Loucy (cell line): ENCODE data around the gene RDH14.

ENCODE experiments used
- H2AFZ ChIP-seq: fragments of 200-600 bp; sonication (generic); 2 replicates; pipeline ENCODE4 v1.6.0; 2016; ENCODE audit warnings: antibody characterized with exemption, mild to moderate bottlenecking, low read length, moderate library complexity
- H3F3A ChIP-seq: fragments of 200-600 bp; 2 replicates; pipeline ENCODE4 v1.6.0; 2016; ENCODE audit warnings: antibody characterized with exemption, low read depth, mild to moderate bottlenecking
- H3K27me3 ChIP-seq: fragments of 200-600 bp; sonication (generic); 2 replicates; pipeline ENCODE4 v1.6.1; 2014; ENCODE audit warnings: low read length, mild to moderate bottlenecking; ENCODE audit not compliant: insufficient read depth, poor library complexity, severe bottlenecking
- H3K36me3 ChIP-seq: fragments of 200-600 bp; sonication (generic); 2 replicates; pipeline ENCODE4 v1.6.1; 2016; ENCODE audit warnings: low read length; ENCODE audit not compliant: insufficient read depth
- H3K4me1 ChIP-seq: fragments of 200-600 bp; sonication (generic); 2 replicates; pipeline ENCODE4 v1.5.1; 2014; ENCODE audit warnings: low read length, mild to moderate bottlenecking; ENCODE audit not compliant: insufficient read depth, poor library complexity, severe bottlenecking
- H3K4me2 ChIP-seq: fragments of 200-600 bp; sonication (generic); 2 replicates; pipeline ENCODE4 v1.6.0; 2014; ENCODE audit warnings: antibody characterized with exemption, low read length, low read depth, mild to moderate bottlenecking; ENCODE audit not compliant: poor library complexity, severe bottlenecking
- H3K4me3 ChIP-seq: fragments of 200-600 bp; sonication (generic); 2 replicates; pipeline ENCODE4 v1.5.1; 2014; ENCODE audit warnings: low read length, mild to moderate bottlenecking, mixed read lengths; ENCODE audit not compliant: poor library complexity, severe bottlenecking
- H3K79me2 ChIP-seq: fragments of 200-600 bp; sonication (generic); 2 replicates; pipeline ENCODE4 v1.6.1; 2014; ENCODE audit warnings: low read length; ENCODE audit not compliant: insufficient read depth
- H3K9ac ChIP-seq: fragments of 200-600 bp; sonication (generic); 2 replicates; pipeline ENCODE4 v1.6.0; 2014; ENCODE audit warnings: mild to moderate bottlenecking, low read depth, low read length, moderate library complexity; ENCODE audit not compliant: poor library complexity, severe bottlenecking
- H3K9me2 ChIP-seq: fragments of 200-600 bp; sonication (generic); replicated peaks from 2 replicates; pipeline ENCODE4 v1.6.1; 2016; ENCODE audit warnings: low read depth, low read length, mixed read lengths
- H3K9me3 ChIP-seq: fragments of 200-600 bp; sonication (generic); 2 replicates; pipeline ENCODE4 v1.6.1; 2014; ENCODE audit warnings: mild to moderate bottlenecking, antibody characterized with exemption, low read length, low read depth; ENCODE audit not compliant: insufficient read depth
- H4K20me1 ChIP-seq: fragments of 200-600 bp; sonication (generic); 2 replicates; pipeline ENCODE4 v1.6.0; 2014; ENCODE audit warnings: antibody characterized with exemption, low read length, mild to moderate bottlenecking; ENCODE audit not compliant: insufficient read depth, poor library complexity, severe bottlenecking
- EZH2phosphoT487 ChIP-seq: fragments of 200-600 bp; IDR thresholded peaks from 2 replicates; pipeline ENCODE4 v1.6.1; 2018; ENCODE audit warnings: antibody characterized with exemption, mild to moderate bottlenecking, moderate library complexity, borderline replicate concordance
- TF ChIP-seq, protein P1 (sequence below): fragments of 200-600 bp; sonication (generic); conservative IDR thresholded peaks from 2 replicates; pipeline ENCODE4 v1.5.1; 2014; ENCODE audit warnings: mild to moderate bottlenecking, antibody characterized with exemption, low read length

The RDH14 gene

DNA sequence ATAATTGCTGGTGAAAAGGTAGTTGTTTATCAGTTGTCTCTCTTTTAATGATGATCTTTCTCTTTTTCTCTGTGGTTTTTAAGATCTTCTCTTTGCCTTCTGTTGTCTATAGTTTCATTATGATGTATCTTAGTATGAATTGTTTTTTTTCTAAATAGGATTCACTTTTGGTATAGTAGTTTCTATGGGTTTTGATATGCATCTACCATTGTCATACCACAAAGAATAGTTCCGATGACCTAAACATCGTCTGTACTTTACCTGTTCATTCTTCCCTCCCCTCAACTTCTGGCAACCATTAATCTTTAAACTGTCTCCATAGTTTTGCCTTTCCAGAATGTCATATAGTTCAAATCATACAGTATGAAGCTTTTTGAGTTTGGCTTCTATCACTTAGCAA is 19.6 kb downstream of the RDH14 start:
- peaks cover 1% of the 10 kb centered on the region for H3K4me1 ChIP-seq
- no peaks in the 10 kb centered on the region for H4K20me1 ChIP-seq
- H3K9ac ChIP-seq: no peak overlapping the region
- H3K27me3 ChIP-seq: no peaks in the 10 kb centered on the region
- H3F3A ChIP-seq: no peaks in the 10 kb centered on the region
- no peaks in the 10 kb centered on the region for H3K79me2 ChIP-seq
- no peak overlapping the region for H3K4me2 ChIP-seq
- no peak overlapping the region for H2AFZ ChIP-seq
- no peaks in the 10 kb centered on the region for H3K36me3 ChIP-seq
- no peak overlapping the region for H3K4me3 ChIP-seq
- no peak for TF ChIP-seq EZH2phosphoT487
- TF ChIP-seq, protein P1, sequence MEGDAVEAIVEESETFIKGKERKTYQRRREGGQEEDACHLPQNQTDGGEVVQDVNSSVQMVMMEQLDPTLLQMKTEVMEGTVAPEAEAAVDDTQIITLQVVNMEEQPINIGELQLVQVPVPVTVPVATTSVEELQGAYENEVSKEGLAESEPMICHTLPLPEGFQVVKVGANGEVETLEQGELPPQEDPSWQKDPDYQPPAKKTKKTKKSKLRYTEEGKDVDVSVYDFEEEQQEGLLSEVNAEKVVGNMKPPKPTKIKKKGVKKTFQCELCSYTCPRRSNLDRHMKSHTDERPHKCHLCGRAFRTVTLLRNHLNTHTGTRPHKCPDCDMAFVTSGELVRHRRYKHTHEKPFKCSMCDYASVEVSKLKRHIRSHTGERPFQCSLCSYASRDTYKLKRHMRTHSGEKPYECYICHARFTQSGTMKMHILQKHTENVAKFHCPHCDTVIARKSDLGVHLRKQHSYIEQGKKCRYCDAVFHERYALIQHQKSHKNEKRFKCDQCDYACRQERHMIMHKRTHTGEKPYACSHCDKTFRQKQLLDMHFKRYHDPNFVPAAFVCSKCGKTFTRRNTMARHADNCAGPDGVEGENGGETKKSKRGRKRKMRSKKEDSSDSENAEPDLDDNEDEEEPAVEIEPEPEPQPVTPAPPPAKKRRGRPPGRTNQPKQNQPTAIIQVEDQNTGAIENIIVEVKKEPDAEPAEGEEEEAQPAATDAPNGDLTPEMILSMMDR: no peak
- no peaks in the 10 kb centered on the region for H3K9me3 ChIP-seq
- no peaks in the 10 kb centered on the region for H3K9me2 ChIP-seq

DNA sequence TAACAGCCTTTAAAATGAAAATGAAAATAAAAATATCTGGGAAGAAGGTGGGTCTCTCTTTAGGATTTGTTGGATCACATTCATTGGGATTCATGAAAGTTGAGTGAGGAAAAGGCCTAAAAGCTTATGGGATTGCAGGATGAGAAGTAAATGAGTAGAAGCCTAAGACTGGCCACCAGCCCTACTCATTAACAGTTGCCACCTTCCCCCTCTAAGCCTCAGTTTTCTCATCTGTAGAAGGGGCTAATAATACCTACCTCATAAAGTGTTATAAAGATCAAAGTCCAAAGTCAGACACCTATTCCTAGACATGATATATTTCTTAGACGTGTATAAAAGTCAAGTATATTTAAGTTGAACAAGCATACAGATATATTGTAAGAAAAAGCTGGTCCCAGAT is 23.8 kb downstream of the RDH14 start:
- no peaks in the 10 kb centered on the region for H3K79me2 ChIP-seq
- H3K4me2 ChIP-seq: no peak overlapping the region
- no peaks in the 10 kb centered on the region for H3K4me1 ChIP-seq
- H4K20me1 ChIP-seq: no peaks in the 10 kb centered on the region
- H3K27me3 ChIP-seq: no peaks in the 10 kb centered on the region
- H3K4me3 ChIP-seq: no peak overlapping the region
- H3F3A ChIP-seq: no peaks in the 10 kb centered on the region
- no peaks in the 10 kb centered on the region for H3K9me2 ChIP-seq
- no peak overlapping the region for H2AFZ ChIP-seq
- H3K9me3 ChIP-seq: no peaks in the 10 kb centered on the region
- no peak overlapping the region for H3K9ac ChIP-seq
- no peaks in the 10 kb centered on the region for H3K36me3 ChIP-seq
- TF ChIP-seq, protein P1: no peak
- TF ChIP-seq EZH2phosphoT487: no peak

GRCh38 chr2:18536100-18536499 is 24.4 kb downstream of the RDH14 start:
- no peaks in the 10 kb centered on the region for H3K4me1 ChIP-seq
- no peaks in the 10 kb centered on the region for H3K9me2 ChIP-seq
- H3K79me2 ChIP-seq: no peaks in the 10 kb centered on the region
- no peaks in the 10 kb centered on the region for H3K27me3 ChIP-seq
- no peak overlapping the region for H3K4me2 ChIP-seq
- no peak overlapping the region for H3K4me3 ChIP-seq
- H3K9ac ChIP-seq: no peak overlapping the region
- no peaks in the 10 kb centered on the region for H4K20me1 ChIP-seq
- TF ChIP-seq, protein P1: no peak
- TF ChIP-seq EZH2phosphoT487: no peak
- H3K9me3 ChIP-seq: no peaks in the 10 kb centered on the region
- H3F3A ChIP-seq: no peaks in the 10 kb centered on the region
- no peak overlapping the region for H2AFZ ChIP-seq
- no peaks in the 10 kb centered on the region for H3K36me3 ChIP-seq
